NCI-H1417 treated with DMSO at 0.1 percent for 48 hours (cell line): ENCODE data around the gene MTHFSD.

Experiments used
- DNase-seq: peaks from one replicate; lab custom pipeline; 2025; lab: John Stamatoyannopoulos, UW

MTHFSD gene

GRCh38 chr16:86550281-86550680 is 4.8 kb downstream of the MTHFSD start:
- no peak for DNase-seq

- DNase-seq: no peak
These were observed 5.2 kb downstream of the MTHFSD start for GRCh38 chr16:86549893-86550190.

GRCh38 chr16:86549076-86549892 is 5.8 kb downstream of the MTHFSD start:
- no peak for DNase-seq

GRCh38 chr16:86547286-86547685 is 7.7 kb downstream of the MTHFSD start:
- DNase-seq: no peak

DNA sequence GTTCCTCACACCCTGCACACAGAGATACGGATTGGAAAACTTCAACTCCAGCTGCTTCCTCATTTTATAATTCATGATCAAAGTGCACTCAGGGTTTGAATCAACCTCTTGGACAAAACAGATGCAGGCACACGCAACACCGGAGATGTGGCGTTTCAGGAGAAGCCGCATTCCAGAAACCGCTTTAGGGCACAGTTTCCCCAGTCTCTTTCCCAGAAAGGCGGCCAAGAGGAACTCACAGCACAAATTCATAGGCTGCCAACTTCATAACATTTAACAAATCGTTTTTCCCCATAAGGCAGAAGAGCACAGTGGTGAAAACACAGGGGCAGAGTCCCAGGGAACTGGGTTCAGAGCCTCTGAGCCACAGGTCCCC is 8.4 kb downstream of the MTHFSD start:
- DNase-seq: no peak

DNA sequence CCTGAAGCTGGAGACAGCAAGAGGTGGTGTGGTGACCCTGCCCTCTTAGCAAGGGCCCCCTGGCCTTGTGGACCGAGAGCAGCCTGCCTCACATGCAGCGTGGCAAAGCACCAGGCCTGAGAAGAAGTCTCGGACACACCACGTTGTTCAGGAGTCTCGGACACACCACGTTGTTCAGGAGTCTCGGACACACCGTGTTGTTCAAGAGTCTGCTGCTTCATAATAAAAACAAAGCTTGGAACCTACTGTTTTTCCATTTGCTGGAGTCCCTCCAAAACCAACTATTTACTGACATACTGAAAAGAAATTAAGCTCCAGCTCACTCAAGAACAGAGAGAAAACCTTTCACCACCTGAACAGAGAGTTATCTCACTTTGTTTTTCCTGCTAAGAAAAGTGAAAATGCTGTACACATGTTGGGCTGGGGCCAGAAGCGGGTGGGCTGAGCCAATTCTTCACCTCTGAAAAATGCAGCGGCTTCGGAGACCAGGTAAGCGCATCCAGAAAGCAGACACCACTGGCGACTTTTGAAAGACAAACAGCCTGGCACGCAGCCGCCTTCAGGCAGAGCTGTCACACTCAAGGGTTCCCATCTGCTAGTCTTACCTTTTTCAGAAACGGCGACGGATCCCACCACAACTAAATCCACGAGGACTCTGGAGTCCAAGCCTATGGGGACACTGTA is 8.9 kb downstream of the MTHFSD start:
- DNase-seq: no peak

DNA sequence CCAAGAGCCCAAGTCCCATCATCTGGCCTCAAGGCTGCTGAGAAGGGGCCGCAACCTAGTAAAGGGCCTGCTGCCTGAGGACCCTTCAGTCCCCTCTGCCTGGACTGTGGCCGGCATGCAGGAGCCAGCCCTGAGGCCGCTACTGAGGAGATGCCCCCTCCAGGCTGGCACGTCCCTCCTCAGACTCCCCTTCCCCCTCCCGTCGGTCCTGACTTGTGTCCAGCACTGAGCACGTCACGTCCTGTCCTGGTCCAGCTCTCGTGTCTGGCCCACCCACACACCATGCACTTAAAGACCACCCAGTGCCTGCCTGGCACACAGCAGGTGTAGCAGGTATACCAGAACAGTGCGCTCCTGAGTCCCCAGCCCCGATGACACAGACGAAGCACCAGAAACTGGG is 9.6 kb downstream of the MTHFSD start:
- DNase-seq: no peak

GRCh38 chr16:86542756-86543750 is 12.0 kb downstream of the MTHFSD start:
- DNase-seq: no peak

- DNase-seq: no peak
These were observed 13.5 kb downstream of the MTHFSD start for GRCh38 chr16:86541560-86541959.

DNA sequence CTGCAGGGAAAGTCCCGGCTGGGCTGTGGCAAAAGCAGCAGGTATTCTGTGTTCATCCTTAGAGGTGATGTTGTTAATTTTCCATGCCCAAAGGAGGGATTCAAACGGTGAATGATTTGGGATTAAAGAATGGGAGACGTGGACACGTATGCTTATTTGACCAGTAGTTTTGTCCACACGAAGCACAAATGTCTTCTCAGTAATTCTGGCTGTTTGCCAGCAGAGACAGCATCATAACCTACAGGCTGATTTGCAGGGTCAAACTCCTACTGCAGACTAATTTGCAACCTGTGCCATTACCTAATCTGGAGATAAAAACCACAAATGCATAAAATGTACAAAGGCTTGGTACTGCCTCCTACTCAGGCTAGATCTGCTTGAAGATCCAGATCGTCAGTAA is 14.1 kb downstream of the MTHFSD start:
- no peak for DNase-seq

DNA sequence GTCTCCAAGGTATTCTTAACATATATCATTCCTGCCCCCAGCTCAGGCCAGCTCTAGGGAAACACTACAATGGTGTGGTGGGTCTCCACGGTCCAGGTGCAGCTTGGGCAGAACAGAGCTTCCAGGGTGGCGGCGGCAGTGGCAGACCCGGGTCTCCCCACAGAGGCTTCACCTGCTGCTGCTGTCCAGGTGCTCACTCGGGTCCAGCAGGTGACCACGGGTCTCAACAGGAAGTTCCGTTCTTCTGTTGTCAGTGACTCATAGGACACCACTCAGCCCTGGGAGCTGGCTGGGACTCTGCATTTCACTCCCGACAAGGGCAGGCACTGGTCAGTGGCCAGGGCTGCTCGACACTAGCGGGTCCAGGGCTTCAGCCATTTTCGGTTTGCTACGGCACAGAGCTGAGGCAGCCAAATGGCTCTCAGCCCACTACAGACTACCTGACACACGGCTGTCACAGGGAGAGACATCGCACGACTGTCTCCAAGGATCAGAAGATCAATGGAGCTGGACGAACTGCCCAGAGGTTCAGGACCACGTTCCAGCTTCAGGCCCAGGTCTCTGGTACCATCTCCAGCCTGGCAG is 16.7 kb downstream of the MTHFSD start:
- no peak for DNase-seq

GRCh38 chr16:86537486-86537885 is 17.5 kb downstream of the MTHFSD start:
- no peak for DNase-seq

- no peak for DNase-seq
These were observed 18.4 kb downstream of the MTHFSD start for GRCh38 chr16:86536621-86537020.

GRCh38 chr16:86534779-86535615 is 20.0 kb downstream of the MTHFSD start:
- DNase-seq: no peak

- no peak for DNase-seq
These were observed 21.2 kb downstream of the MTHFSD start for GRCh38 chr16:86533767-86534351.

DNA sequence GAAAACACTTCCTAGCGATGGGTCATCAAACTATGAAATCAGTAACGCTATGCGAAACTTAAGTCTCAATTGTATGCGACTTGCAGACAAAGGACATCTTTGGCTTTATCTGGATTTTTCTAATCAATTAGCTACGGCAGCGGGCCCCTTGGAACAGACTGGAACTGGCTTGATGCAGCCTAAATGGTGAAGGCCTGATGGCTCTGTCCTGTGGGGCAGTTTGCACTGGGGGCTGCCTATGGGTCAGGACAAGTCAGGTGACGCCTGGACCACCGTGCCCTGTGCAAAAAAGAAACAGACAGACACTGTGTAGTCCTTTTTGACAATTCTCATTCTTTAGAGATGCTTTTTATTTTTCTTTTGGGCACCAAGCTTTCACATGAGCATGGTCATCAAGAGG is 22.0 kb downstream of the MTHFSD start:
- DNase-seq: no peak

DNA sequence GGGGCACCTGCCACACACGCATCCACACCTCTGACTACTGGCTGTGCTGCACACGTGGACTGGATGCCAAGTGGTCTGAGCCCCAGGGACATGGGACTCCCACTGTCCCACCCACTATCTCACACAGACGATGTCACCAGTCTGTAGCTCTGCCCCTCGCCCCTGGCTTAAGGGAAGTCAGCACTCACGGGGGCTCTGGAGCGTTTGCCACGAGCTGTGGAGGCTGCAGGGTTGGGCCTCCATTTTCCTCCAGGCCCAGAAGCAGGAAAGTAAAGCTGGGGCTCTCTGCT is 22.6 kb downstream of the MTHFSD start:
- no peak for DNase-seq

- DNase-seq: no peak
These were observed 23.2 kb downstream of the MTHFSD start for GRCh38 chr16:86531641-86532525.

GRCh38 chr16:86531191-86531545 is 23.9 kb downstream of the MTHFSD start:
- DNase-seq: no peak
